Measurements from ENCODE around the gene EIF2S2.

- TF ChIP-seq SP1 (IDR thresholded peaks at IDR 0.05) (no peak), ZNF384 (IDR thresholded peaks at IDR 0.05) (no peak), ARNT (IDR thresholded peaks at IDR 0.05) (no peak), L3MBTL2 (conservative IDR thresholded peaks at IDR 0.05) (no peak)
Observed at GRCh38 chr20:34041226-34041625, 70.8 kb downstream of the EIF2S2 start.

Measured in HEK293T (cell line).